Upper lobe of left lung (tissue), 4 donors: ENCODE measurements around the gene DCT.

Experiments used
- CTCF ChIP-seq, 6 experiments: fragments of 450-650 bp in 4 of 6; fragments of 200-600 bp in 2 of 6; sonication (generic) in 2 of 6; IDR thresholded peaks; one replicate each; pipeline ENCODE4 v1.5.1; 2016 to 2019; ENCODE audit warnings: antibody characterized with exemption in 6 of 6
- POLR2A ChIP-seq, 4 donors: fragments of 450-650 bp; IDR thresholded peaks; one replicate each; pipeline ENCODE4 v1.5.1; 2016 to 2017; ENCODE audit warnings: antibody characterized with exemption in 4 of 4, mild to moderate bottlenecking in 2 of 4

DNA sequence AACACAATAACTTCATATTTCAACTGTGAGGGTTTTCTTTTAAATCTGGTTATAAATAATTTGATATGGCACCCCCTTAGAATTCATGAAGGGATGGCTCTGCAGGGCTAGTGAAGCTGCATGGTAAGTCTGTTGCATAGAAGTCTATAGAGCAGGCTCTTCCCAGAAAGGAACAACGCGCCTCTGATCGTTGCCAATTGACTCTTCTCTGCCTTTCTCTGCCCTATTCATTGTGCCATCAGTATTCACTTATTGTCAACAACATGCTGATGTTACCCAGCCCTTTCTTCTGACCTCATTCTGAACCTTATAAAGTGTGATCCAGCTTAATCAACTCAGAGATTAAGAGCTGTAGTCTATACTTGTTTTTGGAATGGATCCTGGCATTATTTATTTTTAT lies 16.3 kb upstream of the DCT start:
- no peak for TF ChIP-seq CTCF (IDR thresholded peaks at IDR 0.05)
- no peak for TF ChIP-seq POLR2A (IDR thresholded peaks at IDR 0.05)
